GM12872 (cell line): ENCODE results near the gene NOP14.
A peak's percentile ranks its signal among the peaks of the same experiment; 100 is the strongest.

Experiments
- CTCF ChIP-seq: IDR thresholded peaks from 3 replicates; pipeline ENCODE4 v1.5.1; 2011; ENCODE audit warnings: low read depth, mild to moderate bottlenecking, low read length, moderate library complexity; ENCODE audit not compliant: insufficient read depth

Gene NOP14

GRCh38 chr4:2963175-2963965 is at the start of gene NOP14, which contains the start of gene GRK4:
NOP14 (minus strand) TSS chr4:2963406; CDS start chr4:2963319, 87 bp downstream.
GRK4 (plus strand) TSS chr4:2963571; CDS start chr4:2964071, 500 bp downstream.
- TF ChIP-seq CTCF, result peak; percentile 28; the same call in 1 of the 3 replicates

- no peak for TF ChIP-seq CTCF
These were observed 48.4 kb upstream of the NOP14 start for GRCh38 chr4:3011456-3012220.

GRCh38 chr4:3010998-3011397 is 47.8 kb upstream of the NOP14 start:
- no peak for TF ChIP-seq CTCF

GRCh38 chr4:3010577-3010976 is 47.4 kb upstream of the NOP14 start:
- TF ChIP-seq CTCF, result no peak

GRCh38 chr4:3009422-3009821 is 46.2 kb upstream of the NOP14 start:
- peak; percentile 30; the same call in 1 of the 3 replicates for TF ChIP-seq CTCF

- TF ChIP-seq CTCF, result no peak
These were observed 44.5 kb upstream of the NOP14 start for GRCh38 chr4:3007724-3008123.

- no peak for TF ChIP-seq CTCF
These were observed 33.2 kb upstream of the NOP14 start for GRCh38 chr4:2996415-2996814.
